HL-60 (cell line): ENCODE results near the gene EIF4EBP2.

Source experiments
- DNase-seq, 2 experiments: peaks; one replicate each; pipeline ENCODE4 v3.0.0-alpha.2; 2010 to 2020; ENCODE audit warnings: low read depth in 1 of 2, low spot score in 1 of 2
- H3K27ac ChIP-seq: fragments of 250-450 bp; sonication (Bioruptor Pico); replicated peaks from 2 replicates; pipeline ENCODE4 v1.5.1; 2020; ENCODE audit warnings: mild to moderate bottlenecking, moderate library complexity
- H3K27me3 ChIP-seq: fragments of 250-450 bp; sonication (Bioruptor Pico); 2 replicates; pipeline ENCODE4 v1.5.1; 2021; ENCODE audit warnings: mild to moderate bottlenecking, moderate library complexity; ENCODE audit not compliant: insufficient read depth, poor library complexity, severe bottlenecking
- H3K4me3 ChIP-seq: replicated peaks from 2 replicates; pipeline ENCODE4 v1.5.1; 2011; ENCODE audit warnings: mild to moderate bottlenecking, control low read depth, low read length; ENCODE audit not compliant: insufficient read depth
- CTCF ChIP-seq: IDR thresholded peaks from one replicate; pipeline ENCODE4 v1.5.1; 2011; ENCODE audit warnings: low read length, control low read depth, inconsistent platforms; ENCODE audit not compliant: insufficient read depth
- GABPA ChIP-seq: IDR thresholded peaks from 2 replicates; pipeline ENCODE4 v1.6.1; 2012; ENCODE audit warnings: low read depth
- POLR2AphosphoS5 ChIP-seq: IDR thresholded peaks from 2 replicates; pipeline ENCODE4 v1.6.1; 2012; ENCODE audit warnings: low read depth
- SPI1 ChIP-seq: IDR thresholded peaks from 2 replicates; pipeline ENCODE4 v1.6.1; 2012; ENCODE audit warnings: low read depth, mild to moderate bottlenecking, borderline replicate concordance
- TF ChIP-seq, protein P1 (sequence below): IDR thresholded peaks from 2 replicates; pipeline ENCODE4 v1.6.1; 2012; ENCODE audit warnings: low read depth; ENCODE audit not compliant: insufficient replicate concordance

Gene EIF4EBP2

DNA sequence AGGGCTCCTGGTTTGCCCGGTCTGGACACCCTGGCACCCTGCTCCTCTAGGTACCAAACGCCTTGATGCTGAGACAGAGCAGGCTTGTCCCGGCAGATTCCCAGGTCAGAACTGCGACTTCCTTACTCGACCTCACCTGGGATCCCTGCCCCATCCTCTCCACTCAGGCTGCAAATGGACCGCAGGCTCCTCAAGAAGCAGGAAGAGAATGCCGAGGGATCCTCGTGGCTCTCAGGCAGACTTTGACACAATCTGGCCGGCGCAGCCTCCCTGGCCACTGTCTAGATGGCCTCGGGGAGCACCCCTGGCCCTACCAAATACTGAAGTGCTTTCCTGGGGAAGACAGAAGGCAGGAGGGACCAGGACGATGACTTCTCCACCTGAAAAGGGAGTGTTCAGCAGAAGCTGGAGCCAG lies 38.0 kb downstream of the EIF4EBP2 start:
- DNase-seq = no peak
- no peak for TF ChIP-seq CTCF
- no peak for TF ChIP-seq POLR2AphosphoS5
- TF ChIP-seq GABPA = no peak
- TF ChIP-seq, protein P1, sequence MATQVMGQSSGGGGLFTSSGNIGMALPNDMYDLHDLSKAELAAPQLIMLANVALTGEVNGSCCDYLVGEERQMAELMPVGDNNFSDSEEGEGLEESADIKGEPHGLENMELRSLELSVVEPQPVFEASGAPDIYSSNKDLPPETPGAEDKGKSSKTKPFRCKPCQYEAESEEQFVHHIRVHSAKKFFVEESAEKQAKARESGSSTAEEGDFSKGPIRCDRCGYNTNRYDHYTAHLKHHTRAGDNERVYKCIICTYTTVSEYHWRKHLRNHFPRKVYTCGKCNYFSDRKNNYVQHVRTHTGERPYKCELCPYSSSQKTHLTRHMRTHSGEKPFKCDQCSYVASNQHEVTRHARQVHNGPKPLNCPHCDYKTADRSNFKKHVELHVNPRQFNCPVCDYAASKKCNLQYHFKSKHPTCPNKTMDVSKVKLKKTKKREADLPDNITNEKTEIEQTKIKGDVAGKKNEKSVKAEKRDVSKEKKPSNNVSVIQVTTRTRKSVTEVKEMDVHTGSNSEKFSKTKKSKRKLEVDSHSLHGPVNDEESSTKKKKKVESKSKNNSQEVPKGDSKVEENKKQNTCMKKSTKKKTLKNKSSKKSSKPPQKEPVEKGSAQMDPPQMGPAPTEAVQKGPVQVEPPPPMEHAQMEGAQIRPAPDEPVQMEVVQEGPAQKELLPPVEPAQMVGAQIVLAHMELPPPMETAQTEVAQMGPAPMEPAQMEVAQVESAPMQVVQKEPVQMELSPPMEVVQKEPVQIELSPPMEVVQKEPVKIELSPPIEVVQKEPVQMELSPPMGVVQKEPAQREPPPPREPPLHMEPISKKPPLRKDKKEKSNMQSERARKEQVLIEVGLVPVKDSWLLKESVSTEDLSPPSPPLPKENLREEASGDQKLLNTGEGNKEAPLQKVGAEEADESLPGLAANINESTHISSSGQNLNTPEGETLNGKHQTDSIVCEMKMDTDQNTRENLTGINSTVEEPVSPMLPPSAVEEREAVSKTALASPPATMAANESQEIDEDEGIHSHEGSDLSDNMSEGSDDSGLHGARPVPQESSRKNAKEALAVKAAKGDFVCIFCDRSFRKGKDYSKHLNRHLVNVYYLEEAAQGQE = no peak
- TF ChIP-seq SPI1 = no peak
- peaks cover 40% of the 10 kb centered on the region for H3K27me3 ChIP-seq
- H3K4me3 ChIP-seq = no peak overlapping the region
- H3K27ac ChIP-seq = no peak overlapping the region

GRCh38 chr10:70442332-70442988 lies 38.5 kb downstream of the EIF4EBP2 start:
- TF ChIP-seq CTCF (no peak), POLR2AphosphoS5 (no peak), SPI1 (no peak), GABPA (no peak)
- TF ChIP-seq, protein P1 = no peak
- Histone ChIP-seq H3K27ac (no peak overlapping the region), H3K4me3 (no peak overlapping the region), H3K27me3 (peaks cover 40% of the 10 kb centered on the region)
- no peak for DNase-seq

GRCh38 chr10:70444744-70445143 lies 40.8 kb downstream of the EIF4EBP2 start:
- no peak for DNase-seq
- TF ChIP-seq, protein P1 = no peak
- TF ChIP-seq GABPA = no peak
- TF ChIP-seq CTCF = no peak
- no peak for TF ChIP-seq POLR2AphosphoS5
- no peak for TF ChIP-seq SPI1
- H3K27ac ChIP-seq = no peak overlapping the region
- peaks cover 30% of the 10 kb centered on the region for H3K27me3 ChIP-seq
- no peak overlapping the region for H3K4me3 ChIP-seq
